Measurements from ENCODE around the gene PITPNM3.

Gene PITPNM3

DNA sequence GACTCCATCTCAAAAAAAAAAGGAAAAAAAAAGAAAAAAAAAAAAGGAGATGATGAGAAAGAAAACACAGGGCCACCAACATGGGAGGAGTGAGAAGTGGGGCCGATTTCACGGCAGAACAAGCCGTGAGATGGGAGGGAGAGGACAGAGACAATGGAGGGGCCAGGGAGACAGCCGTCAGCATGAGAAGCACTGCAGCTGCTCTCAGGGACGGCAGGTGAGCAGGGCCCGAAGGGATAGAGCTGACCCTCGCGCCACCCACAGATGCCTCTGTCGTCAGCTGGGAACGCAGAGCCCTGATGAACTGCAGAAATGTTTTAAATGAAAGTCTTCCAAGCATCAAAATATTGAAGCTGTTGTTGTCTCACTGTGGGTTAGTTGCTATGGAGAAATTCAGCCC is 20.3 kb downstream of the PITPNM3 start:
- no peak for DNase-seq (ENCODE audit: low read depth, low spot score)
- H3K4me3 ChIP-seq (ENCODE audit: low read depth, low read length), result no peak overlapping the region
- ChIA-PET CTCF (no interaction called here), POLR2A (no interaction called here)
- TF ChIP-seq, protein P1, sequence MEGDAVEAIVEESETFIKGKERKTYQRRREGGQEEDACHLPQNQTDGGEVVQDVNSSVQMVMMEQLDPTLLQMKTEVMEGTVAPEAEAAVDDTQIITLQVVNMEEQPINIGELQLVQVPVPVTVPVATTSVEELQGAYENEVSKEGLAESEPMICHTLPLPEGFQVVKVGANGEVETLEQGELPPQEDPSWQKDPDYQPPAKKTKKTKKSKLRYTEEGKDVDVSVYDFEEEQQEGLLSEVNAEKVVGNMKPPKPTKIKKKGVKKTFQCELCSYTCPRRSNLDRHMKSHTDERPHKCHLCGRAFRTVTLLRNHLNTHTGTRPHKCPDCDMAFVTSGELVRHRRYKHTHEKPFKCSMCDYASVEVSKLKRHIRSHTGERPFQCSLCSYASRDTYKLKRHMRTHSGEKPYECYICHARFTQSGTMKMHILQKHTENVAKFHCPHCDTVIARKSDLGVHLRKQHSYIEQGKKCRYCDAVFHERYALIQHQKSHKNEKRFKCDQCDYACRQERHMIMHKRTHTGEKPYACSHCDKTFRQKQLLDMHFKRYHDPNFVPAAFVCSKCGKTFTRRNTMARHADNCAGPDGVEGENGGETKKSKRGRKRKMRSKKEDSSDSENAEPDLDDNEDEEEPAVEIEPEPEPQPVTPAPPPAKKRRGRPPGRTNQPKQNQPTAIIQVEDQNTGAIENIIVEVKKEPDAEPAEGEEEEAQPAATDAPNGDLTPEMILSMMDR (IDR thresholded peaks at IDR 0.05; ENCODE audit: insufficient read depth, low read length, missing control alignments), result no peak

DNA sequence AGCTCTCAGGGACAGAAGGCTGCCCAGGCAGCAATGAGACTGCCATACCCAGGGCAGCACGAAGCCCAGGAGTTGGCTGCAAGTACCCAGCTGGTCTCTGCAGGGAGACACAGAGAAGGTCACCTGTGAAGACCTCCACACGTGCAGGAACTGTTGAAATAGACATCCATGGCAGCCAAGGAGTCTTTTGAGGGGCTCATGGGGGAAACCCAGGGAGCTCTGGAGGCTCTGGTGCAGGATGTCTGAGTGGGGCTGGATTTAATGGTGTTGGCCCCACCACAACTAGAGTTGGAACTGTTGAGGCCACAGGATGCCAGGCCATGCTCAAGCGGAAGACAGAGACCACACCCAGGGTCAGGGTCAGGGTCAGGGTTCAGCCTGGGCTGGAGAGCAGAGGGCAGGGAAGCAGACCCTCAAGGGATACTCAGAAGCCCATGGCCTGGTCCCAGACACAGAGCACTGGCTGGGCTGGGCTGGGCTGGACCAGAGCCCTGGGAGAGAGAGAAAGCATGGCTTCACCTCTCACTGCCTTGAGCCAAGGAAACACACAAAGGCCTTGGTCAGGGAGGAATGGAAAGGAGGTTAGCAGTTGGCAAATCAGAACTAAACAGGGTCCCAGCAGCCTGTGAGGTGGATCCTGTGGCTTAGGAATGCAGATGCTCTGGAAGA is 21.4 kb downstream of the PITPNM3 start:
- POLR2A ChIA-PET, result no interaction called here
- DNase-seq (ENCODE audit: low read depth, low spot score), result no peak
- H3K4me3 ChIP-seq (ENCODE audit: low read depth, low read length), result no peak overlapping the region
- CTCF ChIA-PET, result no interaction called here
- TF ChIP-seq, protein P1 (IDR thresholded peaks at IDR 0.05; ENCODE audit: insufficient read depth, low read length, missing control alignments), result no peak

DNA sequence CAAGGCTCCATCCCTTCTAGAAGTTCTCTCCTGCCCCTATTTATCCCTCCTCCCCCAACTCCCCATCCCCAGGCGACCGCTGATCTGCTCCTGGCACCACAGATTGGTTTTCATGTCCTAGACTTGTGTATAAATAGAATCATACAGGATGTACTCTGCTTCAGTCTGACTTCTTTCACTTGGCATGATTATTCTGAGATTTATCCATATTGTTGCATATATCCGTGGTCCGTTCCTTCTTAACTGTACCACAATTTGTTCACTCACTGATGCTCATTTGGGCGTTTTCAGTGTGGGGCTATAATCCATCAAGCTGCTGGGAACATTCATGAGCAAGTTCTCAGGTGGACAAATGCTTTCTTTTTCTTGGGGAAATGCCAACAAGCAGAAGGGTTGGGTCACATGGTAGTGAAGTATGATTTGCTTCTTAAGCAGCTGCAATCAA is 23.9 kb downstream of the PITPNM3 start:
- no peak for DNase-seq (ENCODE audit: low read depth, low spot score)
- POLR2A ChIA-PET, result no interaction called here
- CTCF ChIA-PET, result interaction anchor here (1.3 kb wide), 1 partner anchor 60 kb away, joined by 3 read pairs; no protein-coding TSS in a partner anchor
- no peak overlapping the region for H3K4me3 ChIP-seq (ENCODE audit: low read depth, low read length)
- TF ChIP-seq, protein P1 (IDR thresholded peaks at IDR 0.05; ENCODE audit: insufficient read depth, low read length, missing control alignments), result no peak

DNA sequence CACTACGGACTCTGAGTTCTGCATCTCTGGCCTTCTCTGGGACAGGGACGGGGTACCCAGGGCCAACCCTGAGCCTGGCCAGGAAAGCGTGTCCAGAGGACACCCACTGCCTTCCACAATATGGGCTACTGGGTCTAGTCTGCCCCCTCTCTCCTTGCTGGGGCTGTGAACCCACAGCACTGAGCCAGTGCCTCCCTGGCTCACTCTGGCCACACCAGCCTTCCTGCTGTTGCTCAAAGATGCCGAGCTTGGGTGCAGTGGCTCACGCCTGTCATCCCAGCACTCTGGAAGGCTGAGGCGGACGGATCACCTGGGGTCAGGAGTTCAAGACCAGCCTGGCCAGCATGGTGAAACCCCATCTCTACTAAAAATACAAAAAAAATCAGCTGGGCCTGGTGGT is 24.8 kb downstream of the PITPNM3 start:
- ChIA-PET POLR2A (no interaction called here), CTCF (no interaction called here)
- no peak for DNase-seq (ENCODE audit: low read depth, low spot score)
- TF ChIP-seq, protein P1 (IDR thresholded peaks at IDR 0.05; ENCODE audit: insufficient read depth, low read length, missing control alignments), result no peak
- no peak overlapping the region for H3K4me3 ChIP-seq (ENCODE audit: low read depth, low read length)

DNA sequence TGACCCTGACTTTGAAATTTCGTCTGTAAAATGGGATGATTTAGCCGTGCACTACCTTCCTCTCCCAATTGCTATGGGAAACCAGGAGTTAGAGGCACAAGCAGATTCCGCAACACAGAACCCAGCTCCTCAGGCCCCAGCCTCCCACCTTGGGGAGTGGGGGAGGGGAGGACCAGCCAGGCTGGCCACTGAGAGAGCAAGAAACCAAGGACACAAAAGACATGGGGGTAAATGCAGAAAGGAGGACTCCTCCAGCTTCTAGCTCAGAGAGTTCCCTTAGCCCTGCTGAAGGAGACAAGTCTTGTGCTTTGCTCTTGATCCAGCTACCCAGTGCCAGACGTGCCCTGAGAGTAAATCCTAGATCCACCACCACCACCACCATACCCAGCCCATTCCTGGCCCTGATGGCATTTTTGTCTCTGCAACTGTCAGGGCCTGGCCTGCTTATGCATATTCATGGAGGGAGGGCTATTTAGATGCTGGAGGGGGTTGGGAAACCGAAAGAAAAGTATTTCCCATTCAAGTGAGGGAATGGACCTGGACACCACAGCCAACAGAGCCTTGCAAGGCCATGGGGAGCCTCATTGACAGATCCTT is 25.9 kb downstream of the PITPNM3 start:
- H3K4me3 ChIP-seq (ENCODE audit: low read depth, low read length), result no peak overlapping the region
- no peak for DNase-seq (ENCODE audit: low read depth, low spot score)
- ChIA-PET POLR2A (no interaction called here), CTCF (no interaction called here)
- TF ChIP-seq, protein P1 (IDR thresholded peaks at IDR 0.05; ENCODE audit: insufficient read depth, low read length, missing control alignments), result no peak

DNA sequence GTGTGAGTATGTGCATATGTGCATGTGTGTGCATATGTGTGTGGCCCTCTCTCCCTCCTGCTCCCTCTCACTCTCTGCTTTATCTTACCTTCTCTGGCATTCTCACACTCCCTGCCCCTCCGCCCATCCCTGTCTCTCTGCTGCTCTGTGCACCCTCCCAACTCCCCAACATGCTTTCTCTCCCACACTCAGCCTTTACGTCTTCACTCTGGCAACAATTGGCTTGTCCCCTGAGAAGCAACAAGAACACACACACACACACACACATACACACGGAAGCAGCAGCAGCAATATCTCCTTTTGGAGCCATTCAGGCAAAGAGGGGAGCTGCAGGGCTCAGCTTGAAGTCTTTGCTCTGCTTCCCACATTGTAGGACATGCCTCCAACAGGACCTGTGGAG is 27.8 kb downstream of the PITPNM3 start:
- H3K4me3 ChIP-seq (ENCODE audit: low read depth, low read length), result no peak overlapping the region
- ChIA-PET POLR2A (no interaction called here), CTCF (no interaction called here)
- TF ChIP-seq, protein P1 (IDR thresholded peaks at IDR 0.05; ENCODE audit: insufficient read depth, low read length, missing control alignments), result no peak
- no peak for DNase-seq (ENCODE audit: low read depth, low spot score)
